Measurements from ENCODE around the gene PAFAH1B1. TPM values are rescaled to one million over a fixed set of nuclear protein-coding genes. Genes with fewer than 3 reads are reported as not detected.
"Not testable (repeated sequence)": the region's sequence is repeated elsewhere in the genome, so short reads cannot be mapped to it uniquely, and the experiment has no call there.

Gene PAFAH1B1
- total and polyA plus RNA-seq, 4 donors, result 14.0 to 44.1 (median 29.2) TPM

GRCh38 chr17:2621951-2622405 lies 28.5 kb downstream of the PAFAH1B1 start:
- H3K4me1 ChIP-seq (ENCODE audit: control insufficient read depth in 4 of 4, insufficient read depth in 4 of 4, low read length in 3 of 4); H3K9me3 ChIP-seq (ENCODE audit: control insufficient read depth in 4 of 4, low read length in 3 of 4); H3K27me3 ChIP-seq (ENCODE audit: control insufficient read depth in 4 of 4, insufficient read depth in 4 of 4, low read length in 3 of 4); DNase-seq (ENCODE audit: low spot score); H3K4me3 ChIP-seq (ENCODE audit: low read depth in 1 of 3, low read length in 3 of 3); H3K9ac ChIP-seq (ENCODE audit: low read depth in 1 of 2, low read length in 2 of 2); H3K36me3 ChIP-seq (ENCODE audit: control insufficient read depth in 4 of 4, insufficient read depth in 3 of 4, low read depth in 1 of 4, low read length in 3 of 4); H3K27ac ChIP-seq (ENCODE audit: low read depth in 1 of 2, low read length in 2 of 2): not testable (repeated sequence)
- WGBS, result 87% methylated on average over 4 of the region's 4 CpGs
- TF ChIP-seq HNF4G (IDR thresholded peaks at IDR 0.05) (peak; percentile 70), HNF4A (conservative IDR thresholded peaks at IDR 0.05) (peak; percentile 72 to 87)

- not testable (repeated sequence) for H3K27me3 ChIP-seq (ENCODE audit: control insufficient read depth in 4 of 4, insufficient read depth in 4 of 4, low read length in 3 of 4); H3K9ac ChIP-seq (ENCODE audit: low read depth in 1 of 2, low read length in 2 of 2); H3K36me3 ChIP-seq (ENCODE audit: control insufficient read depth in 4 of 4, insufficient read depth in 3 of 4, low read depth in 1 of 4, low read length in 3 of 4); H3K27ac ChIP-seq (ENCODE audit: low read depth in 1 of 2, low read length in 2 of 2); H3K9me3 ChIP-seq (ENCODE audit: control insufficient read depth in 4 of 4, low read length in 3 of 4); H3K4me3 ChIP-seq (ENCODE audit: low read depth in 1 of 3, low read length in 3 of 3); H3K4me1 ChIP-seq (ENCODE audit: control insufficient read depth in 4 of 4, insufficient read depth in 4 of 4, low read length in 3 of 4); DNase-seq (ENCODE audit: low spot score)
- WGBS, result 81% methylated on average over 4 of the region's 4 CpGs
Measured at GRCh38 chr17:2622721-2623301, 29.4 kb downstream of the PAFAH1B1 start.

- DNase-seq (ENCODE audit: low spot score), result no peak
- Histone ChIP-seq H3K9me3 (ENCODE audit: control insufficient read depth in 4 of 4, low read length in 3 of 4) (no peaks in the 10 kb centered on the region), H3K9ac (ENCODE audit: low read depth in 1 of 2, low read length in 2 of 2) (no peak overlapping the region), H3K4me3 (ENCODE audit: low read depth in 1 of 3, low read length in 3 of 3) (no peak overlapping the region), H3K27ac (ENCODE audit: low read depth in 1 of 2, low read length in 2 of 2) (no peak overlapping the region), H3K4me1 (ENCODE audit: control insufficient read depth in 4 of 4, insufficient read depth in 4 of 4, low read length in 3 of 4) (peaks cover 0 to 10% (median 5%) of the 10 kb centered on the region in 4 donors), H3K27me3 (ENCODE audit: control insufficient read depth in 4 of 4, insufficient read depth in 4 of 4, low read length in 3 of 4) (no peaks in the 10 kb centered on the region), H3K36me3 (ENCODE audit: control insufficient read depth in 4 of 4, insufficient read depth in 3 of 4, low read depth in 1 of 4, low read length in 3 of 4) (peaks cover 0 to 3% (median 0%) of the 10 kb centered on the region in 4 donors)
- no peak for TF ChIP-seq FOXA2 (IDR thresholded peaks at IDR 0.05)
- no peak for TF ChIP-seq CTCF (IDR thresholded peaks at IDR 0.05; ENCODE audit: low read depth, low read length, missing input control)
- no peak for TF ChIP-seq MAX (IDR thresholded peaks at IDR 0.05)
- TF ChIP-seq TAF1 (conservative IDR thresholded peaks at IDR 0.05), result no peak
- TF ChIP-seq ATF3 (IDR thresholded peaks at IDR 0.05), result no peak
- TF ChIP-seq SP1 (IDR thresholded peaks at IDR 0.05), result no peak
- 74% methylated on average over 10 of the region's 10 CpGs for WGBS
Measured at GRCh38 chr17:2624292-2624731, 30.9 kb downstream of the PAFAH1B1 start.

GRCh38 chr17:2626626-2627219 lies 33.3 kb downstream of the PAFAH1B1 start:
- H3K4me3 ChIP-seq (ENCODE audit: low read depth in 1 of 3, low read length in 3 of 3); H3K36me3 ChIP-seq (ENCODE audit: control insufficient read depth in 4 of 4, insufficient read depth in 3 of 4, low read depth in 1 of 4, low read length in 3 of 4); H3K4me1 ChIP-seq (ENCODE audit: control insufficient read depth in 4 of 4, insufficient read depth in 4 of 4, low read length in 3 of 4); H3K27me3 ChIP-seq (ENCODE audit: control insufficient read depth in 4 of 4, insufficient read depth in 4 of 4, low read length in 3 of 4); DNase-seq (ENCODE audit: low spot score); H3K27ac ChIP-seq (ENCODE audit: low read depth in 1 of 2, low read length in 2 of 2); H3K9ac ChIP-seq (ENCODE audit: low read depth in 1 of 2, low read length in 2 of 2); H3K9me3 ChIP-seq (ENCODE audit: control insufficient read depth in 4 of 4, low read length in 3 of 4): not testable (repeated sequence)
- WGBS, result 96% methylated on average over 7 of the region's 7 CpGs

GRCh38 chr17:2628922-2629321 lies 35.5 kb downstream of the PAFAH1B1 start:
- not testable (repeated sequence) for H3K4me3 ChIP-seq (ENCODE audit: low read depth in 1 of 3, low read length in 3 of 3); DNase-seq (ENCODE audit: low spot score); H3K4me1 ChIP-seq (ENCODE audit: control insufficient read depth in 4 of 4, insufficient read depth in 4 of 4, low read length in 3 of 4); H3K27ac ChIP-seq (ENCODE audit: low read depth in 1 of 2, low read length in 2 of 2); H3K36me3 ChIP-seq (ENCODE audit: control insufficient read depth in 4 of 4, insufficient read depth in 3 of 4, low read depth in 1 of 4, low read length in 3 of 4); H3K27me3 ChIP-seq (ENCODE audit: control insufficient read depth in 4 of 4, insufficient read depth in 4 of 4, low read length in 3 of 4); H3K9me3 ChIP-seq (ENCODE audit: control insufficient read depth in 4 of 4, low read length in 3 of 4); H3K9ac ChIP-seq (ENCODE audit: low read depth in 1 of 2, low read length in 2 of 2)
- WGBS, result 76% methylated on average over 2 of the region's 2 CpGs
